Naive thymus-derived CD4-positive, alpha-beta T cell (primary cell): ENCODE results near the gene PI4K2A. TPM values are rescaled to one million over a fixed set of nuclear protein-coding genes. Genes with fewer than 3 reads are reported as not detected.
A peak's percentile ranks its signal among the peaks of the same experiment; 100 is the strongest.

Experiments
- ATAC-seq: fragments of 150-1000 bp; cut with Tn5 transposase; 2 replicates; pipeline ENCODE4 v1.10.0; 2021; ENCODE audit warnings: mild to moderate bottlenecking, moderate library complexity
- CTCF ChIA-PET: fragments of 350-600 bp; sonication (Branson Sonifier 250); formaldehyde crosslinking; loops from one replicate; lab custom pipeline; 2021; ENCODE audit warnings: antibody characterized with exemption; lab: Charles Lee
- POLR2A ChIA-PET: fragments of 350-600 bp; sonication (Branson Sonifier 250); formaldehyde crosslinking; loops from one replicate; lab custom pipeline; 2021; ENCODE audit warnings: antibody characterized with exemption, inconsistent platforms; lab: Charles Lee
- DNase-seq, 9 donors: peaks; one replicate each; pipeline versions ENCODE4 v3.0.0 to v3.0.0-alpha.2; 2020 to 2022; ENCODE audit warnings: mixed read lengths in 1 of 9
- H3K27ac ChIP-seq: one replicate; pipeline ENCODE4 v1.7.0; 2013; ENCODE audit warnings: mild to moderate bottlenecking, low read depth, low read length, moderate library complexity
- H3K27me3 ChIP-seq, 2 donors: one replicate each; pipeline ENCODE4 v1.7.0; 2013; ENCODE audit warnings: low read length in 2 of 2, mild to moderate bottlenecking in 2 of 2, moderate library complexity in 2 of 2; ENCODE audit not compliant: control insufficient read depth in 2 of 2, insufficient read depth in 2 of 2
- H3K36me3 ChIP-seq, 3 experiments: 1 replicate in 2 of 3; 2 replicates in 1 of 3; pipeline ENCODE4 v1.7.0; 2013; ENCODE audit warnings: low read length in 3 of 3, mild to moderate bottlenecking in 3 of 3, moderate library complexity in 1 of 3; ENCODE audit not compliant: insufficient read depth in 3 of 3, control insufficient read depth in 2 of 3
- H3K4me1 ChIP-seq, 2 donors: one replicate each; pipeline ENCODE4 v1.7.0; 2013; ENCODE audit warnings: low read length in 2 of 2, mild to moderate bottlenecking in 2 of 2, moderate library complexity in 1 of 2; ENCODE audit not compliant: control insufficient read depth in 2 of 2, insufficient read depth in 2 of 2
- H3K4me3 ChIP-seq: 2 replicates; pipeline ENCODE4 v1.7.0; 2013; ENCODE audit warnings: mild to moderate bottlenecking, low read length
- H3K9me3 ChIP-seq, 3 experiments: 1 replicate in 2 of 3; 2 replicates in 1 of 3; pipeline ENCODE4 v1.7.0; 2013; ENCODE audit warnings: low read length in 3 of 3; ENCODE audit not compliant: control insufficient read depth in 2 of 3
- H3K27ac Mint-ChIP-seq, 9 donors: one replicate each; pipeline ENCODE4 v1.8.0; 2020 to 2022; ENCODE audit warnings: mixed read lengths in 9 of 9, mild to moderate bottlenecking in 8 of 9, moderate library complexity in 5 of 9, inconsistent platforms in 2 of 9
- H3K27me3 Mint-ChIP-seq, 5 donors: one replicate each; pipeline ENCODE4 v1.8.0; 2021 to 2022; ENCODE audit warnings: mixed read lengths in 5 of 5, mild to moderate bottlenecking in 1 of 5
- H3K36me3 Mint-ChIP-seq, 5 donors: one replicate each; pipeline ENCODE4 v1.8.0; 2020 to 2022; ENCODE audit warnings: mixed read lengths in 5 of 5, mild to moderate bottlenecking in 3 of 5, inconsistent platforms in 1 of 5
- H3K4me1 Mint-ChIP-seq, 7 donors: one replicate each; pipeline ENCODE4 v1.8.0; 2020 to 2022; ENCODE audit warnings: mixed read lengths in 7 of 7, mild to moderate bottlenecking in 3 of 7, inconsistent platforms in 1 of 7
- H3K4me3 Mint-ChIP-seq, 10 donors: one replicate each; pipeline ENCODE4 v1.8.0; 2020 to 2022; ENCODE audit warnings: mild to moderate bottlenecking in 10 of 10, mixed read lengths in 10 of 10, moderate library complexity in 6 of 10, inconsistent platforms in 2 of 10
- H3K9me3 Mint-ChIP-seq, 11 donors: one replicate each; pipeline ENCODE4 v1.8.0; 2020 to 2022; ENCODE audit warnings: mixed read lengths in 11 of 11, mild to moderate bottlenecking in 4 of 11, inconsistent platforms in 1 of 11, moderate library complexity in 1 of 11
- intact Hi-C, 2 donors: fragments of 100-400 bp; cut with micrococcal nuclease; formaldehyde crosslinking; loops; one replicate each; pipeline ENCODE4 v1.15.1; 2023
- polyA plus RNA-seq, 2 donors: library from polyadenylated mRNA; unstranded; fragments of 300-500 nt; fragmentation: Illumina TruSeq; gene quantifications; one replicate each; pipeline ENCODE4 v1.2.3, GENCODE V29; 2021
- total RNA-seq, 6 experiments: library from RNA in 5 of 6; stranded (reverse) in 5 of 6; gene quantifications; 1 replicate in 5 of 6; 2 replicates in 1 of 6; pipeline ENCODE4 v1.2.3 and lab custom pipeline; 2021 to 2026

Gene PI4K2A
- 10 to 100 TPM in 4 of 5 experiments, 1 to 10 TPM in 1; 9.0 to 33.8 (median 11.0) TPM for total RNA-seq
- 1 to 10 TPM; 5.5 to 8.7 TPM for polyA plus RNA-seq
- 28.5 reads per million, percentile 58 among the genes with 10 or more reads in this experiment for total RNA-seq (lab: John Stamatoyannopoulos, UW)

DNA sequence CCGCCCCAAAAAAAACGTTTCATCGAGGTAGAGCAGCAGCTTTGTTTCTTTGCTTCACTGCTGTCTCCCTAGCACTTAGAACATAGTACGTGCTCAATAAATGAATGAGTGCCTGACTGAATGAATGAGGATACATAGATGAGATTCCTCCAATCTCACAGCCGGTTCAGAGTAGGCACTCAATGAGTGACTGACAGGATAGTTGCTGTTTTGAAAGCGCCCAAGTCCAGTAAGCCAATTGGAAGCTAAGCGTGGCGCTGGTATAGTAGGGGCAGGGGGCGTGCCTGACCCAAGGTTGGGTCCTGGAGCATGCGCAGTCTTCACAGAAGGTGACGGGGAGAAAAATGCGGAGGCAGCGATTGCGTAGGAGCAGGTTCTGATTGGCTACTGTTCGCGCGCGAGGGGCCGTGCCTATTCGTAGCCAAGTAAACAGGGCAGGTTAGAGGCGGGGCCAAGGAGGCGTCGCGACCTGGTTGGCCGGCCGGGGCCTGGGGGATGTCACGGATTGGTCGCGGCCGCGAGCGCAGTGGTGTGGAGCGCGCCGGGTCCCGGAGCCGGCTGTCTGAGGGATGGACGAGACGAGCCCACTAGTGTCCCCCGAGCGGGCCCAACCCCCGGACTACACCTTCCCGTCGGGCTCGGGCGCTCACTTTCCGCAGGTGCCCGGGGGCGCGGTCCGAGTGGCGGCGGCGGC is at the start of gene PI4K2A:
Gene PI4K2A, plus strand, starts transcription at position 498 of the 694 bp plus-strand sequence. Its CDS starts 72 bp downstream, at position 570.
- H3K27ac ChIP-seq = peak within 1 kb of the TSS; percentile 70
- ATAC-seq = peak; percentile 98
- no peaks in the 10 kb centered on the region for H3K9me3 Mint-ChIP-seq
- peaks cover 10 to 34% (median 26%) of the 10 kb centered on the region in 7 donors for H3K4me1 Mint-ChIP-seq
- peak within 1 kb of the TSS; percentile 82 for H3K4me3 ChIP-seq
- H3K4me1 ChIP-seq = peaks cover 4 to 15% of the 10 kb centered on the region in 2 donors
- H3K9me3 ChIP-seq = no peaks in the 10 kb centered on the region
- ChIA-PET CTCF (no interaction called here), POLR2A (interaction anchor here (0.6 to 1.2 kb wide), 3 partner anchors 8 to 97 kb away, joined by 3 to 7 read pairs (median 4); partner anchors contain the start of gene ZFYVE27)
- peak within 1 kb of the TSS; percentile 64 to 99 (median 94) for H3K4me3 Mint-ChIP-seq
- peaks cover 0 to 11% (median 3%) of the 10 kb centered on the region in 5 donors for H3K36me3 Mint-ChIP-seq
- no peaks in the 10 kb centered on the region for H3K27me3 ChIP-seq
- peak; percentile 89 to 99 (median 98) for DNase-seq
- H3K27me3 Mint-ChIP-seq = no peaks in the 10 kb centered on the region
- peak within 1 kb of the TSS; percentile 69 to 94 (median 89) for H3K27ac Mint-ChIP-seq
- intact Hi-C loops = loop anchor here (1.0 to 5.0 kb wide), 19 partner anchors 9 to 1980 kb away; partner anchors contain the start of genes AVPI1 (in 2 of the 2), FRAT2 (in 2 of the 2), MMS19 (in 2 of the 2) and TM9SF3 (in 2 of the 2)
- peaks cover 0 to 6% (median 0%) of the 10 kb centered on the region in 3 experiments for H3K36me3 ChIP-seq

DNA sequence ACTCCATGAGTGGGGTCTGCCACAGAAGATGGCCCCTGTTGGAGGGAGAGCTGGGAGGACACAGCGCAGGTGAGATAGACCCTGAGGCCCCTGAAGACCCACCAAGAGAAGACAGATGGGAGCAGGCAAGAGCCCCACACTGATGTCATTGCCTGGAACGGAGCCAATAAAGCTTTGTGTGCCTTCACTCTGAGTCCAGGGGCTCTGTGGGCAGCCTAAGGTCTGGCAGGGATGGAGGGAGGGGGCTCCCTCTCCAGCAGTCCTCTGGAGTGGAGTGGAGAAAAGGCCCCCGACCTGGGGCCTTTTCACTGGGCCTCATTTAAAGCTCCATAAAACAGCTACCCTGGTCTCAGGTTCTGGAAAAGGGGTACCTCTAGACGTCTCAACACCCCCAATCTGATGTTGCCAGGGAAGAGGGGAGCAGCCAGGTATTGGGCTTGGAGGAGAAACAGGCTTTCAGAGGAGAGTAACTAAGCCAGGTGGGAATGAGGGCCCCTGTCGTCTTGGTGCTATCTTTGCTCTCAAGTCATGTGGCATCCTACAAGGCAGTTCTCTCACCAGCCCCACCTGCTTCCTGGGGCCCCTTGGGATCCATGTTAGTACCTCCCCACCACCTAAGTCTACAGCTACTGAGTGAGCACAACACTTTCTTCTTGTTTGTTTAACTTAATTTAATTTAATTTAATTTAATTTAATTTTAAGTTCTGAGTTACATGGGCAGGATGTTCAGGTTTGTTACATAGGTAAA is 49.5 kb upstream of the PI4K2A start:
- H3K4me1 ChIP-seq = no peaks in the 10 kb centered on the region
- no peaks in the 10 kb centered on the region for H3K36me3 ChIP-seq
- no peak overlapping the region for H3K4me3 ChIP-seq
- Mint-ChIP-seq H3K27ac (peak overlapping the region in 1 of 9 donors; percentile 13), H3K36me3 (no peaks in the 10 kb centered on the region), H3K4me1 (peaks cover 0 to 8% (median 0%) of the 10 kb centered on the region in 7 donors), H3K4me3 (no peak overlapping the region), H3K27me3 (no peaks in the 10 kb centered on the region), H3K9me3 (no peaks in the 10 kb centered on the region)
- intact Hi-C loops = no loop called here
- ChIA-PET CTCF (no interaction called here), POLR2A (no interaction called here)
- DNase-seq (no peak), ATAC-seq (no peak)
- no peaks in the 10 kb centered on the region for H3K9me3 ChIP-seq
- no peaks in the 10 kb centered on the region for H3K27me3 ChIP-seq
- no peak overlapping the region for H3K27ac ChIP-seq

DNA sequence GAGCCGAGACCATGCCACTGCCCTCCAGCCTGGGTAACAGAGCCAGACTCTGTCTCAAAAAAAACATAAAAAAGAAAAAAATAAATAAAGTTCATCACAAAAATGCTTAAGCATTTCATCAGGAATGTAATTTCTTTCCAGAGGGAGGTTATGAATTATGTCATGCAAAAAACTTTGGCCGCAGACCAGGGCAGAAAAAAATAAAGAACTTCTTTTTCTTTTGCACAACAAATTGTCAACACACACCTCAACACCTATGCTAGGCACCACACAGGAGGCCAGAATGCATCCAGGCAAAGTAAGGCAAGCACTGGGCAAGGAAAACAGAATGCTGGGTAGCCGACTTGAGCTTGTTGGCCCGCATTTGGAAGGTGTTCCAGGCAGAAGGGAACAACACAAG is 47.0 kb upstream of the PI4K2A start:
- Mint-ChIP-seq H3K4me1 (peaks cover 0 to 8% (median 0%) of the 10 kb centered on the region in 7 donors), H3K9me3 (no peaks in the 10 kb centered on the region), H3K36me3 (no peaks in the 10 kb centered on the region), H3K27ac (no peak overlapping the region), H3K27me3 (no peaks in the 10 kb centered on the region), H3K4me3 (no peak overlapping the region)
- no peak overlapping the region for H3K4me3 ChIP-seq
- H3K27me3 ChIP-seq = no peaks in the 10 kb centered on the region
- H3K27ac ChIP-seq = no peak overlapping the region
- DNase-seq = no peak
- no peaks in the 10 kb centered on the region for H3K4me1 ChIP-seq
- no peaks in the 10 kb centered on the region for H3K9me3 ChIP-seq
- ChIA-PET POLR2A (no interaction called here), CTCF (no interaction called here)
- no peak for ATAC-seq
- no peaks in the 10 kb centered on the region for H3K36me3 ChIP-seq
- intact Hi-C loops = no loop called here

DNA sequence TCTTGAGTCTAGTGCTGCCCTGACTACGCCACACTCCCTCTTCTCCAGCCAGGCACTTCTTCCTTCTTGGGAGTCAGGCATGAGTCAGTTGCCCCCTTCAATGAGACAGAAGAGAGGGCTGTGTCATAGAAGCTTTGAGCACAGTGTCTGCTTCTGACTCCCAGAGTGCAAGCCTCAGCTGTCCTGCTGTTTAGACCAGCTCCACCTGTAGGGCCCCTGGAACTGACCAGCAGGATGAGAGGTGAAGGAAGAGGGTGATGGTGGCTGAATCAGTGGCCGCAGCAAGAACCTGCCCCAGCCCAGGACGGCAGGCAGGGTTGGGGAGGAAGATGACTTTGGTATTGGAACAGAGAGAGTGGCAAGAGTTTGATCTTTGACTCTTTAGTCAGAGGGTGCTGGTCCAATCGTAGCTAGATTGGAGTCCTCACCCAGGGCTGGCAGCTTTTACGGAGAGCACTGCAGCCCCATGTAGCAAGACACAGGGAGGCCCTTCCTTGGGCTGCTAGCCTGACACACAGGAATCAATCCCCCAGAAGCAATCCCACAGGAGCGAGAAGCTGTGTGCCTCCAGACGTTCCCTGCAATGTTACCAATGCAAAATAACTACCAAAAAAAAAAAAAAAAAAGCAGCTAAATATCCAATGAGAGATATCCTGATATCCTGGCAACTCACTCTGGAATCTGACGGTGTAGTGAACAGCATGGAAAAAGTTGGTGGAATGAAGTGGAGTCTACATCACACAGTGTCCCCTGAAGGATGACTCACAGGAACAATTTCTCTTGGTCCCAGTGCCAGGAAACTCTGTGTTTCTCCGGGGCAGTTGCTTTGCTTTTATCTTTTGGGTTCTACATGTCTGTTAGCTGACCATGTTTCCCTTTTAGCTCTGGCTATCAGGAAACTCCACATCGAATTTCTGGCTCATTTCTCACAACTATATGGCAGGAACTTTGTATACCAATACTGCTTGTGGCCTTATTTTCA is 44.1 kb upstream of the PI4K2A start:
- H3K27ac Mint-ChIP-seq = no peak overlapping the region

DNA sequence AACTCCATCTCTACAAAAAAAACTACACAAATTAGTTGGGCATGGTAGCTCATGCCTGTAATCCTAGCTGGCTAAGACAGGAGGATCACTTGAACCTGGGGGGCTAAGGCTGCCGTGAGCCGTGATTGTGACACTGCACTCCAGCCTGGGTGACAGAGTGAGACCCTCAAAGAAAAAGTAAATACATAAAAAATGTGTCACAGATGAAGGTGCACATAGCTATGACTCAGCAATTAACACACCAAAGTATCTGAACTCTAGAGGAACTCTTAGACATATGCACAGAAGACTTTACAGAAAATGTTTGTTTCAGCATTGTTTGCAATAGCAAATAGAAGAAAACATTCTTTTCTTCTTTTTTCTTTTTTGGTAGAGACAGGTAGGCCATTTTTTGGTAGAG is 42.7 kb upstream of the PI4K2A start:
- no peaks in the 10 kb centered on the region for H3K9me3 Mint-ChIP-seq
- DNase-seq = no peak
- H3K36me3 Mint-ChIP-seq = no peaks in the 10 kb centered on the region
- POLR2A ChIA-PET = no interaction called here
- Histone ChIP-seq H3K27ac (no peak overlapping the region), H3K4me3 (no peak overlapping the region), H3K27me3 (no peaks in the 10 kb centered on the region), H3K36me3 (no peaks in the 10 kb centered on the region), H3K9me3 (no peaks in the 10 kb centered on the region), H3K4me1 (no peaks in the 10 kb centered on the region)
- CTCF ChIA-PET = no interaction called here
- intact Hi-C loops = no loop called here
- H3K27ac Mint-ChIP-seq = peak overlapping the region in 1 of 9 donors; percentile 10
- no peak overlapping the region for H3K4me3 Mint-ChIP-seq
- no peaks in the 10 kb centered on the region for H3K4me1 Mint-ChIP-seq
- ATAC-seq = no peak
- H3K27me3 Mint-ChIP-seq = no peaks in the 10 kb centered on the region

More for the DNA sequence above, 44.1 kb upstream of the PI4K2A start:
- H3K4me3 ChIP-seq = no peak overlapping the region
- ChIA-PET POLR2A (no interaction called here), CTCF (interaction anchor here (0.6 kb wide), 1 partner anchor 10 kb away, joined by 4 read pairs; no protein-coding TSS in a partner anchor)
- no peaks in the 10 kb centered on the region for H3K36me3 ChIP-seq
- DNase-seq = no peak
- Mint-ChIP-seq H3K4me3 (no peak overlapping the region), H3K27me3 (no peaks in the 10 kb centered on the region), H3K4me1 (no peaks in the 10 kb centered on the region), H3K36me3 (no peaks in the 10 kb centered on the region), H3K9me3 (no peaks in the 10 kb centered on the region)
- no peak for ATAC-seq
- no peaks in the 10 kb centered on the region for H3K27me3 ChIP-seq
- intact Hi-C loops = no loop called here
- H3K9me3 ChIP-seq = no peaks in the 10 kb centered on the region
- H3K4me1 ChIP-seq = no peaks in the 10 kb centered on the region
- H3K27ac ChIP-seq = no peak overlapping the region
